GM18861 (cell line): ENCODE measurements around the gene C1R.

Experiments
- ATAC-seq: cut with Tn5 transposase; IDR thresholded peaks from one replicate; pipeline ENCODE4 v1.9.1; 2021; ENCODE audit not compliant: unreplicated experiment

The C1R gene

GRCh38 chr12:7100239-7100638 lies 8.0 kb upstream of the C1R start:
- ATAC-seq = no peak

DNA sequence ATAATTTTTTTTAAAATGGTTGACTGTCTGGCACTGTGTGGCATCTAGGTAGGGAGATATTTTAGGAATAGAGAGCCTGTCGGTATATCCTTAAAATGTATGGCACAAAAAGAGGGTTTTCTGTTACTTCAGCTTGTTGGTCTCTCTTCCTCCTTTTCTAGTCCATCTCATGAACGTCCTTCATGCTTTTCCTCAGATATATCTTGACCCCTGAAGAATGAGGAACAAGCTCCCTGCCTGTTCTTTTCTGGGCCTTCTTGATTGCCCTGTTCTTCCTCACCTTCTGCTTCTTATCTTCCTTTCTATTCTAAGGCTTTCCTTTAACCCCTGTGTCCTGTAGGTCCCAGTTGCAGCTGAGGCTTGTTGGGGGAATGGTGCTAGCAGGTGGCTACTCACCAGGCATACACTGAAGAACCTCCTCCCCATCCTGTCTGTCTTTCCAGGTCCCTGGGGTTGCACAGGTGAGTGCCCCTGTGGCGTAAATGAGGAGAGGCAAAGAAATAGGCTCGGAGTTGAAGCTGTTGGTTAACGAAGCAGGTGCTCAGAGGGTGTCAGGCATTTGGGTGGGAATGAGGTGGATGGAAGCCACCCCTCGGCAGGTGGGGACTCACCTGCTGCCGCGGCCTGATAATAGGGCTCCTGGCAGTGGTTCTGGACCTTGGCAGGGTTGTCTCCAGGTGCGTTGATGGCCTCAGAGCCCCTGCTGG lies 7.2 kb upstream of the C1R start:
- ATAC-seq = no peak

DNA sequence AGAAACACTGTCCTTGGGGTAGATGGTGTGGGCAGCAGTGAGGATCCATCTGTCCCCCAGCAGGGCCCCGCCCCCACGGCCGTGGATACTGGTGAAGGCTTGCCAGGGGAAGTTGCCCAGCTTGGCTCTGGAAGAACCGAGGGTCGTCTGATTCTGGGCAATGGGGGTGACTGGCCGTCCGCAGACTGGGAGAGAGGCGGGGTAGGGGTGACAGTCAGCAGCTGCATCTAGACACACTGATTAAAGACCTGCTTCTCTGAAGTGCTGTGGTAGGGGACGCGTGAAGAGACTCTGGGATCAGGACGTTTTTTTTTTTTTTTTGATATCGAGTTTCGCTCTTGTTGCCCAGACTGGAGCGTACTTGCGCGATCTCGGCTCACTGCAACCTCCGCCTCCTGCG lies 4.7 kb upstream of the C1R start:
- ATAC-seq = no peak

DNA sequence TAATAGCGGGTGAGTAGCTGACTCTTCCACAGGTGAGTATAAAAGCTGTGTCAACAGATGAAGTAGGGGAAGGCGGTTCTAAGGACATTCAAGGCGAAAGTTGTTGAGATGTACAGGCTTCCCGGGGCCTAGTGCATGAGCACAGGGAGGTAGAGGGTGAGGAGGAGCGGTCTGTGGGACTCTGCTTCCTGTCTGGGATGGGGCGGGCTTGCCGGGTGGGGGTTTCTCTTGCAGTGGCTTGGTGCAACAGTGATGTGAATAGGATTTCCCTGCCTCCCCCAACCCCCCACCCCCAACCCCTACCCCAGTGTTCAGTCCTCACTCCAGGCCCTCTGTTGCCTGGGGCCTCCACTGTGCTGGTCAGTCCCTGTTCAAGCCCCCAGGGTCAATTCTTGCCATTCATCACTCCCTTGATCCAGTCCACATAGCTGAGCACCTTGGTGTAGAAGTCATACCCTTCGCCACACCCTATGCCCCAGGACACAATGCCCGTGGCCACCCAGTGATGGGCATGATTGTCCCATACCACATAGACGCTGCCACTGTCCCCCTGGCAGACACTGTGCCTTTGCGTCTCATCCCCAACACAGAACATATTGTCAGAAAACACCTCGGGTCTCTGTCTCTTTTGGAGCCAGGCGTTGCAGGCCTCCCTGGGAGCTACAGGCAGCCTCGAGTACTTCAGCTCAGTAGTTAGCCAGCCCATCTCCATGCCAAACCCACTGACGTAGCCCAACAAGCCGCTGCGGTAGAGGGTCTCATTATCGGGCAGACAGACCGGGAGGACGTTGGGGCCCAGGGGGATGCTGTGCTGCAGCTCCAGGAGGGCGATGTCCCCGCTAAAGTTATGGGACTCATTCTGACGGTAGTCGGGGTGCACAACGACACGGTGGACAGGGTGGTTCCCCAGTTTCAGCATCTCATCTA lies 4.0 kb upstream of the C1R start:
- ATAC-seq = no peak

- no peak for ATAC-seq
These were observed 1.6 kb upstream of the C1R start for GRCh38 chr12:7093892-7094291.

GRCh38 chr12:7093486-7093885 lies 1.2 kb upstream of the C1R start:
- no peak for ATAC-seq

- ATAC-seq = no peak
These were observed 778 bp upstream of the C1R start for GRCh38 chr12:7092986-7093460.

DNA sequence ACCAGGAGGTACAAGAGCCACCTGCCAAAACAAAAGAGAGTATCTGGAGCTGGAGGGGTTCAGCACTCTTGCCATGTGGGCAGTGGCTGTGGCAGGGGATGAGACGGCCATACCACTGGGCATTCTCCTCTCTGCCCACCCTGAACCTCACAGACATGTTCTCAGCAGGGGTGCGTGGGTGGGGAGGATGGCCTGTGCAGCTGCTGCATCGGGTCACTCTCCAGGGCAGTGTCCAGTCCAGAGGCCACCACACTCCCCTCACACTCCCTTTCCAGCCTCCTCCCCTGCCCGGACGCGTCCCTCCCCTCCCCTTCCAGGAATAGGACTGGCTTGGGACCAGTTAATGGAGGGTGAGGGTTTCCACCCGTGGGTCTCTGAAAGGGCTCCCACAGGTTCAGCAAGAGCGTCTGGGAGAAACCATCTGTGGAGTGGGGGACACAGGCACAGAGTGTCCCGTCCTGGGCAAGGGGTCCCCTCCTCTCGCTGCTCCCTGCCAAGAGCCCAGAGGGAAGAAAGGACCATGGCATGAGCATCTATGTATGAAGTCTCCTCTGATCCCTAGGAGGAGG lies 501 bp downstream of the C1R start:
- no peak for ATAC-seq

GRCh38 chr12:7091171-7091570 lies 1.1 kb downstream of the C1R start:
- no peak for ATAC-seq

DNA sequence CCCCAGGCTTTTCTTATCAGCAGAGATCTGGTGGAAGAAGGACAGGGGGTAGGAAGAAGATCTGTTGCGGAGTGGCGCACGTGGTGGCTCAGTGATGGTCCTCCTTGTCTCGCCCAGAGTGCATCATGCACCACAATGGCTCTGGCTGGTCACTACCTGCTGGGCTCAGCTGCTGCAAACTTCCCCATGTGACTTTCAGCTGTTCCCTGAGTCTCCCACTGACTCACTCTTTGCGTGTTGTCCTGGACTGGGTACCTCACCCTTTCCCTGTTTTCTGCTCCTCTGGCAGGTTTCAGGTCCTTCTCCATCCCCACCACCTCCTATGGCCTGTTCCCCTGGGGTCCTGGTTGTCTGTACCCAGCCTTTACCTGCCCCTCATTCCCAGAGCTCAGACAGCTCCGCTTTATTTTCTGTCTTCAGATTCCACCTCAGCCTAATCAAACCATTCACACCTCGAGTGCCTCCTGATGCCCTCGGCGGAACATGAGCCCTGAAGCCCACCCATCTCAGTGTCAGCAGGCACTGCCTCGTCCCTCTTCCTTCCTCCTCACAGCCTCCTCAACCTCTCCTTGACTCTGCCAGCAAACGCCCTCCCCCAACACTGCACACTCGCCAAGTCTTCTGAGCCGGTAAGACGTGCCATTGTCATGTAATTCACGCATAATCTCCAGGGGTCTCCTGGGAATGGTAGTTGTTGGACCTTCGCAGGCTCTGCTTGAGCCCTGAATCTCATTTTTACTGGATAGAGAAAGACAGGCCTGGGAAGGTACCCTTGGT lies 1.8 kb downstream of the C1R start:
- ATAC-seq = no peak

DNA sequence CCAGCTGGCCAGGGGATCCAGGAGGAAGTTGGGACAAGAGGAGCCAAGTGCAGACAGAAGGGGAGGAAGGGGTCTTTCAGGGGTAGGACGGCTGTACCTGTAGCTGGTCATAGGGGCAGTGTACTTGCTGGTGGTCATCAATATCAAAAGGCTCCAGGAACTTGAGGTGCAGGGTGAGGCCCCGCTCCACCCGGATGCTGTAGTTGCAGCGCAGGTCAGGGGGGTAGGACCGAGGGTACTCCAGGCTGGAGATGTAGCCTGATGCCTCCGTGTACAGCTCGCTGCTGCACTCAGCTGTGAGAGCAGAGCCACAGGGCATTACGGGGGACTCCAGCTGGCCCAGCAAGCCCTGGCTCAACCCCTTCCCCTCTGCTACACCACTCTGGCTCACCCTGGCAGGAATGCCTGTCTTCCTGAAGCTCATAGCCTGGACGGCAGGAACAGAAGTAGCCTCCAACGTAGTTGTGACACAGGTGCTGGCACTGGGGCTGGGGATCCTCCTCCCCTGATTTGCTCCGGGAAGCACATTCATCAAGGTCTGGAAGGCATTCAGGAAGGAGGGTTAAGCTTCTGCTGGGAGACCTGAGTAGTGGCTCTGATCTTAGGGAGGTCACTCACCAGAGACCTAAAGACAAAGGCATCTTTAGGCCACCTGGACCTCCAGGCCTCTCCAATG lies 2.9 kb downstream of the C1R start:
- no peak for ATAC-seq

GRCh38 chr12:7083125-7083524 lies 9.1 kb downstream of the C1R start:
- ATAC-seq = no peak

DNA sequence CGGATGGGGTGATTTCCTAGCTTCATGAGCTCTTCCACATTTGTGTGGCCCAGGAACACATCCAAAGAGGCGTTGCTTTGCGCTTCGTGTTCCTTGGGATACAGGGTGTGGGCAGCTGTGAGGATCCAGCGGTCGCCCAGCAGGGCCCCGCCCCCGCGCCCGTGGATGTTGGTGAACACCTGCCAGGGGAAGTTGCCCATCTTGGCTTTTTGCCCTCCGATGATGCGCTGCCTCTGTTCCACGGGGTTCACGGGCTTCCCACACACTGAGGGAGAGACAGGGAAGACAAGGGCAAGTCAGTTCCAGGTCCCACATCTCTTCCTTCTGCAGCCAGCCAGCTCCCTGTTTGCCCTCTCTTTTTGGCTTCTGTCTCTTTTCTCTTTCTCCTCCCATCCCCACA lies 11.2 kb downstream of the C1R start:
- no peak for ATAC-seq

DNA sequence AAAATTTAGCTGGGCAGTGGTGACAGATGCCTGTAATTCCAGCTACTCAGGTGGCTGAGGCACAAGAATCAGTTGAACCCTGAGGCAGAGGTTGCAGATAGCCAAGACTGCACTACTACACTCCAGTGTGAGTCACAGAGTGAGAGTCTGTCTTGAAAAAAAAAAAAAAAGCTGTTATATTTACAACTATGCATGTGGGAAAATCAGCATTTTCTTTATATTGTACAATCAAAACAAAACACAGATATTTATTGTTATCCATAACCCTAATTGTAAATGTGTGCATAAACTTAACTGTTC lies 12.5 kb downstream of the C1R start:
- no peak for ATAC-seq

DNA sequence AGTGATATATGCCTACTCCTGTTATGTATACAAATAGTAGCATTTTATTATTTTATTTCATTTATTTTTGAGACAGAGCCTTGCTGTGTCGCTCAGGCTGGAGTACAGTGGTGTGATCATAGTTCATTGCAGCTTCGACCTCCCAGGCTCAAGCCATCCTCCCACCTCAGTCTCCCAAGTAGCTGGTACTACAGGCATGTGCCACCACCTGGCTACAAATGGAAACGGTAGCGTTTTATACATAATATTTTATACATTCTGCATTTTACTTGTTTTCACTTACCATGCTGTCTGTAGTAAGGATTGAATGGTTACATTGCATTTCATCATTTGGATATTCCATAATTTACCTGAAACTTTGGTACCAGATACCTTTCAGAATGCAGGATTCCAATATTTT lies 14.1 kb downstream of the C1R start:
- no peak for ATAC-seq

GRCh38 chr12:7076493-7076892 lies 15.8 kb downstream of the C1R start:
- ATAC-seq = no peak

DNA sequence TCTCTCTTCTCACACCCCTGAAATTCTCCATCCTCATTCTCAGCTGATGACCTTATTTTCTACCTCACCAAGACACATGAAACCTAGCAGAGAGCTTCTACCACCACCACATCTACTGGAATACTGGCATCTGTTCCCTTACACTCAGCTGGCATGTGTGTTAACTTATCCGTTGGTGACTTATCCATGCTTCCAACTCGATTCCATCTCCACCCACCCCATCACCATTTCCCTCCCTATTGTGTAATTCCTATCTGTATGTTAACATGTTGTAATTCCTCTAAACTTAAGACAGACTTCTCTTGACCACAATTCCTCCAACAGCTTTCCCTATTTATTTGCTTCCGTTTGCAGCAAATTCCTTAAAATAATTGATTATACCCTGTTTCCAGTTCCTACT lies 16.3 kb downstream of the C1R start:
- ATAC-seq = no peak

- no peak for ATAC-seq
These were observed 16.7 kb downstream of the C1R start for GRCh38 chr12:7075518-7075917.

DNA sequence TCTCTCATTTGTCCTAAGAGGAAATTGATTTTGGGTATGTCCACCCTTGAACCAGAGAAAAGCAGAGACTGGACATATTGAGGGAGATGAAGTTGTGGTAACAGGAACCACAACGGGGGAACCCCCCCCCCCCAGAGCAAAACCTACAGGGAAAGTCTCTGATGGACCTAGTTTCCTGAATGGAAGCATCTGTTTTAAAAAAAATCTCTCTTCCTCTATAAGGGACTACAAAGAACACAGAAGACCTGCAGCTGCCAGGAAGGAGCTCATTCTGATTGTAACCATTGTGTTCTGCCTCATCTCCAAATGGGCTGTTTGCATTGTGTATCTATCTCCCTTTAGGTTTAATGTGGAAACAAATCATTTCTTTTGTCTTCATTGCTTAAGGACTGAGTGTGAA lies 18.3 kb downstream of the C1R start:
- no peak for ATAC-seq

- no peak for ATAC-seq
These were observed 19.7 kb downstream of the C1R start for GRCh38 chr12:7072554-7072953.

DNA sequence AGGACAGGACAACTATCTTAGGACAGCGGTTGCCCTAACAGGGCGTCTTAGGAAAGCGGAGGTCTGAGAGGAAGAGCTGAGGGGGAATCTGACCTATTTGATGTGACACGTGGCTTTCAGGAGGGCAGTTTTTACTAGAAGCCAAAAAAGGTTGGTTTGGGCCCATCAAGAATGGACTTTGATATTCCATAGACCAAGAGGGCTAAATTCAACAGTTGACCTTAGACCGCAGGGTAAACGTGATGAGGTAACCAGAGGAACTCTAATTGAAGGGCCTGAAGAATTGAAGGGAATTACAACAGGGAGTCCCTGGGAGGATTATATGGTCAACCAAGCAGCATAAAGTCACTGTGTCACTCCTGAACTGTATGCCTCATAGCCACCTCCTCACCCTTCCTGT lies 20.2 kb downstream of the C1R start:
- no peak for ATAC-seq
